Muscle of back (tissue), 10 donors: ENCODE measurements around the gene MSRB3. TPM values are rescaled to one million over a fixed set of nuclear protein-coding genes. Genes with fewer than 3 reads are reported as not detected.

Experiments used
- polyA plus RNA-seq, 10 donors: library from polyadenylated mRNA; unstranded; fragments of 120-200 nt; gene quantifications; one replicate each; pipeline ENCODE4 v1.2.1, GENCODE V29; 2013; ENCODE audit not compliant: insufficient read length in 10 of 10

Gene MSRB3
- polyA plus RNA-seq, 10 donors, result 35.3 to 55.5 (median 41.6) TPM

Other genes with a start within 250 kb of the MSRB3 start
- gene WIF1, start 157.4 kb upstream of the MSRB3 start, polyA plus RNA-seq, result 10 to 100 TPM in 3 of 10 donors, 1 to 10 TPM in 6, under 1 TPM in 1; 0.61 to 20.7 (median 2.6) TPM
- gene LEMD3, start 109.1 kb upstream of the MSRB3 start, polyA plus RNA-seq, result 10 to 100 TPM; 15.8 to 24.2 (median 19.8) TPM